Upper lobe of left lung (tissue), 4 donors: Measurements from ENCODE around the gene UCHL5.

Experiments used
- EP300 ChIP-seq, 4 donors: sonication (generic); formaldehyde crosslinking; IDR thresholded peaks; one replicate each; pipeline ENCODE4 v1.5.1; 2017; ENCODE audit warnings: antibody characterized with exemption in 4 of 4, control low read depth in 2 of 4
- POLR2AphosphoS5 ChIP-seq, 2 donors: sonication (generic); formaldehyde crosslinking; IDR thresholded peaks; one replicate each; pipeline ENCODE4 v1.5.1; 2017; ENCODE audit warnings: antibody characterized with exemption in 2 of 2
- TF ChIP-seq, protein P1 (sequence below), 6 experiments: fragments of 450-650 bp in 4 of 6; fragments of 200-600 bp in 2 of 6; sonication (generic) in 2 of 6; IDR thresholded peaks; one replicate each; pipeline ENCODE4 v1.5.1; 2016 to 2019; ENCODE audit warnings: antibody characterized with exemption in 6 of 6

DNA sequence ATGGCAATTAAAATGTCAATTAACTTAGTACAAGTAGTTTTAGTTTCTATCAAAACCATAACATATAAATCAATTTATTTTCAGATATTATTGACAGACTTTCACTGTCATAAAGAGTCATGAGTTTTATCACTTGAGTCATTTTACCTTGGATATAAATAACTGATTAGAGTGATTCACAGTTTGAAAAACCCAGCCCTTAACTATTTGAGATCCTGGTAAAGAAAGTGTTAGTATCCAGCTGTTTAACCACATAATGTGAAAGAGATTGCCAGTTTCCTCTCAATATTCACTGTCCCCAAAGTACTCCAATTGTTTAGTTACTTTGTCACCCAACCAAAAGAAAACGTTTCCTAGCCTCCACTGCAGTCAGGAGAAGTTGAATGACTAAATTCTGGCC is 91.3 kb downstream of the UCHL5 start:
- no peak for TF ChIP-seq EP300 (IDR thresholded peaks at IDR 0.05)
- no peak for TF ChIP-seq POLR2AphosphoS5 (IDR thresholded peaks at IDR 0.05)
- TF ChIP-seq, protein P1, sequence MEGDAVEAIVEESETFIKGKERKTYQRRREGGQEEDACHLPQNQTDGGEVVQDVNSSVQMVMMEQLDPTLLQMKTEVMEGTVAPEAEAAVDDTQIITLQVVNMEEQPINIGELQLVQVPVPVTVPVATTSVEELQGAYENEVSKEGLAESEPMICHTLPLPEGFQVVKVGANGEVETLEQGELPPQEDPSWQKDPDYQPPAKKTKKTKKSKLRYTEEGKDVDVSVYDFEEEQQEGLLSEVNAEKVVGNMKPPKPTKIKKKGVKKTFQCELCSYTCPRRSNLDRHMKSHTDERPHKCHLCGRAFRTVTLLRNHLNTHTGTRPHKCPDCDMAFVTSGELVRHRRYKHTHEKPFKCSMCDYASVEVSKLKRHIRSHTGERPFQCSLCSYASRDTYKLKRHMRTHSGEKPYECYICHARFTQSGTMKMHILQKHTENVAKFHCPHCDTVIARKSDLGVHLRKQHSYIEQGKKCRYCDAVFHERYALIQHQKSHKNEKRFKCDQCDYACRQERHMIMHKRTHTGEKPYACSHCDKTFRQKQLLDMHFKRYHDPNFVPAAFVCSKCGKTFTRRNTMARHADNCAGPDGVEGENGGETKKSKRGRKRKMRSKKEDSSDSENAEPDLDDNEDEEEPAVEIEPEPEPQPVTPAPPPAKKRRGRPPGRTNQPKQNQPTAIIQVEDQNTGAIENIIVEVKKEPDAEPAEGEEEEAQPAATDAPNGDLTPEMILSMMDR (IDR thresholded peaks at IDR 0.05) = no peak
